H9 (cell line): Measurements from ENCODE around the gene PPP1R13B. TPM values are rescaled to one million over a fixed set of nuclear protein-coding genes. Genes with fewer than 3 reads are reported as not detected.

Source experiments
- DNase-seq: peaks from one replicate; pipeline ENCODE4 v3.0.0-alpha.2; 2017
- H2AFZ ChIP-seq: one replicate; pipeline ENCODE4 v1.6.1; 2013; ENCODE audit warnings: mild to moderate bottlenecking, low read length, control low read depth, moderate library complexity
- H2AK5ac ChIP-seq: 2 replicates; pipeline ENCODE4 v1.6.1; 2013; ENCODE audit warnings: low read length, control low read depth, mixed read lengths; ENCODE audit not compliant: insufficient read length
- H2BK120ac ChIP-seq: one replicate; pipeline ENCODE4 v1.6.1; 2013; ENCODE audit warnings: low read depth, mild to moderate bottlenecking, low read length, control low read depth, inconsistent platforms; ENCODE audit not compliant: poor library complexity, severe bottlenecking
- H2BK12ac ChIP-seq: 2 replicates; pipeline ENCODE4 v1.6.1; 2013; ENCODE audit warnings: low read length, control low read depth, mixed read lengths, low read depth; ENCODE audit not compliant: insufficient read length
- H2BK15ac ChIP-seq: 2 replicates; pipeline ENCODE4 v1.6.1; 2013; ENCODE audit warnings: low read depth, low read length, control low read depth
- H2BK20ac ChIP-seq: one replicate; pipeline ENCODE4 v1.6.1; 2013; ENCODE audit warnings: low read depth, mild to moderate bottlenecking, low read length, control low read depth, inconsistent platforms; ENCODE audit not compliant: poor library complexity, severe bottlenecking
- H2BK5ac ChIP-seq: 2 replicates; pipeline ENCODE4 v1.6.1; 2013; ENCODE audit warnings: low read length, control low read depth, mixed read lengths; ENCODE audit not compliant: insufficient read length
- H3K14ac ChIP-seq: 2 replicates; pipeline ENCODE4 v1.6.1; 2013; ENCODE audit warnings: low read length, control low read depth; ENCODE audit not compliant: insufficient read depth
- H3K18ac ChIP-seq: 2 replicates; pipeline ENCODE4 v1.6.1; 2013; ENCODE audit warnings: low read depth, mild to moderate bottlenecking, mixed read lengths, low read length, control low read depth; ENCODE audit not compliant: insufficient read length
- H3K23ac ChIP-seq: 2 replicates; pipeline ENCODE4 v1.6.1; 2013; ENCODE audit warnings: low read length, control low read depth, mixed read lengths, low read depth; ENCODE audit not compliant: insufficient read length
- H3K23me2 ChIP-seq: 2 replicates; pipeline ENCODE4 v1.6.1; 2013; ENCODE audit warnings: low read depth, mild to moderate bottlenecking, mixed read lengths, low read length, control low read depth; ENCODE audit not compliant: insufficient read length, poor library complexity, severe bottlenecking
- H3K27ac ChIP-seq: 2 replicates; pipeline ENCODE4 v1.5.1; 2013; ENCODE audit warnings: low read length, control low read depth, mixed read lengths, low read depth; ENCODE audit not compliant: insufficient read length
- H3K27me3 ChIP-seq: 2 replicates; pipeline ENCODE4 v1.6.1; 2013; ENCODE audit warnings: low read length, control low read depth, inconsistent platforms; ENCODE audit not compliant: insufficient read depth
- H3K4ac ChIP-seq: 2 replicates; pipeline ENCODE4 v1.6.1; 2013; ENCODE audit warnings: low read depth, mild to moderate bottlenecking, control low read depth, inconsistent platforms, low read length, moderate library complexity
- H3K4me1 ChIP-seq: 2 replicates; pipeline ENCODE4 v1.6.1; 2013; ENCODE audit warnings: low read length, control low read depth, inconsistent platforms; ENCODE audit not compliant: insufficient read depth
- H3K4me2 ChIP-seq: 2 replicates; pipeline ENCODE4 v1.6.1; 2013; ENCODE audit warnings: low read length, control low read depth, mixed read lengths; ENCODE audit not compliant: insufficient read length, insufficient read depth
- H3K56ac ChIP-seq: 2 replicates; pipeline ENCODE4 v1.6.1; 2013; ENCODE audit warnings: low read depth, mild to moderate bottlenecking, mixed read lengths, low read length, control low read depth; ENCODE audit not compliant: insufficient read length
- H3K79me1 ChIP-seq: 2 replicates; pipeline ENCODE4 v1.6.1; 2013; ENCODE audit warnings: low read depth, mild to moderate bottlenecking, moderate library complexity, low read length, control low read depth, inconsistent platforms; ENCODE audit not compliant: insufficient read depth, poor library complexity, severe bottlenecking
- H3K79me2 ChIP-seq: 2 replicates; pipeline ENCODE4 v1.6.1; 2013; ENCODE audit warnings: low read length, control low read depth, inconsistent platforms; ENCODE audit not compliant: insufficient read depth
- H3K9ac ChIP-seq: 2 replicates; pipeline ENCODE4 v1.6.1; 2013; ENCODE audit warnings: low read length, control low read depth, mixed read lengths; ENCODE audit not compliant: insufficient read length; ENCODE audit errors: extremely low read depth
- H3K9me3 ChIP-seq: one replicate; pipeline ENCODE4 v1.6.1; 2013; ENCODE audit warnings: low read depth, low read length, inconsistent platforms; ENCODE audit not compliant: control insufficient read depth
- H3T11ph ChIP-seq: one replicate; pipeline ENCODE4 v1.6.1; 2013; ENCODE audit warnings: mild to moderate bottlenecking, low read length, control low read depth, inconsistent platforms
- H4K20me1 ChIP-seq: one replicate; pipeline ENCODE4 v1.6.1; 2013; ENCODE audit not compliant: control insufficient read depth, insufficient read length, insufficient read depth
- H4K5ac ChIP-seq: 2 replicates; pipeline ENCODE4 v1.6.1; 2013; ENCODE audit warnings: low read depth, mild to moderate bottlenecking, mixed read lengths, low read length, control low read depth; ENCODE audit not compliant: insufficient read length
- H4K8ac ChIP-seq: replicated peaks from 2 replicates; pipeline ENCODE4 v1.6.1; 2013; ENCODE audit warnings: low read length, control low read depth, mixed read lengths, low read depth; ENCODE audit not compliant: insufficient read length
- H4K91ac ChIP-seq: 2 replicates; pipeline ENCODE4 v1.6.1; 2013; ENCODE audit warnings: low read depth, mild to moderate bottlenecking, moderate library complexity, mixed read lengths, low read length, control low read depth; ENCODE audit not compliant: insufficient read length
- H3K27ac Mint-ChIP-seq, 3 experiments: 2 replicates in 2 of 3; 3 replicates in 1 of 3; pipeline ENCODE4 v1.8.0; 2020 to 2021; ENCODE audit warnings: mixed read lengths in 3 of 3, mild to moderate bottlenecking in 1 of 3, moderate library complexity in 1 of 3
- H3K27me3 Mint-ChIP-seq: 2 replicates; pipeline ENCODE4 v1.8.0; 2021; ENCODE audit warnings: low read depth, mild to moderate bottlenecking, moderate library complexity, mixed read lengths
- H3K36me3 Mint-ChIP-seq, 3 experiments: 2 replicates in 2 of 3; 3 replicates in 1 of 3; pipeline ENCODE4 v1.8.0; 2020 to 2021; ENCODE audit warnings: low read depth in 3 of 3, mixed read lengths in 3 of 3; ENCODE audit not compliant: insufficient read depth in 1 of 3
- H3K4me1 Mint-ChIP-seq, 2 experiments: 2 replicates each; pipeline ENCODE4 v1.8.0; 2020; ENCODE audit warnings: mixed read lengths in 2 of 2
- H3K4me3 Mint-ChIP-seq, 2 experiments: 2 replicates in 1 of 2; 3 replicates in 1 of 2; pipeline ENCODE4 v1.8.0; 2020 to 2021; ENCODE audit warnings: mild to moderate bottlenecking in 2 of 2, mixed read lengths in 2 of 2, moderate library complexity in 1 of 2
- H3K9me3 Mint-ChIP-seq, 2 experiments: 2 replicates in 1 of 2; 3 replicates in 1 of 2; pipeline ENCODE4 v1.8.0; 2020; ENCODE audit warnings: mild to moderate bottlenecking in 2 of 2, mixed read lengths in 2 of 2, moderate library complexity in 1 of 2
- WGBS: extraction: QIAGEN DNeasy Blood & Tissue Kit; methylation state at CpG from one replicate; pipeline ENCODE4 v1.1.7; 2013; ENCODE audit warnings: missing lambda C conversion rate, low lambda C conversion rate, mixed read lengths; ENCODE audit not compliant: insufficient read length; ENCODE audit errors: extremely low coverage; 5-methylcytosine and 5-hydroxymethylcytosine counted together
- total RNA-seq: library from RNA; stranded (reverse); gene quantifications from 2 replicates; pipeline ENCODE4 v1.2.1, GENCODE V29; 2021
- TF ChIP-seq, protein P1 (sequence below): fragments of 200-600 bp; sonication (generic); conservative IDR thresholded peaks from 3 replicates; pipeline ENCODE4 v1.8.0; 2021; ENCODE audit warnings: antibody characterized with exemption, mild to moderate bottlenecking

The PPP1R13B gene
- total RNA-seq, 1 experiment from 2014 or later = 6.0 TPM

DNA sequence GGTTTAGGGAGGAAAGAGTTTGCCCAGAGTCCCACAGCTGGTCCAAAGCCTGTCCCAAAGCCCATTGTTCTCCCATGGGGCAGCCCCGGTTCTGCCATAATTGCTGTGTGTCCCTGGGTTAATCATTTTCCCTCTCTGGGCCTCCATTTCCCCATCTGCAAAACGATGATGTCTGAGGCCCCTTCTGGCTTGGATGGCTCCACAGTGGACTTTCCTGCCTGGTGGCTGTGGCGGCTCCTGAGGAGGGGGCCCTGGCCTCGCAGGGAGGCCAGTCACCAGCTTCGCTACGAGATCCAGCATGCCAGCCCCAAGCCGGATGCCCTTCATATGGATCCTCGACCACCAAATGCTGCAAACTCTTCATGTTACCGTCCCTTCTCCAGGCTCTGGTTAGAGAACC lies 37.5 kb upstream of the PPP1R13B start:
- no peak for DNase-seq
- Mint-ChIP-seq H3K27me3 (peaks cover 5% of the 10 kb centered on the region; the same call in 1 of the 2 replicates), H3K4me1 (peaks cover 20 to 35% of the 10 kb centered on the region in 2 experiments), H3K27ac (no peak overlapping the region), H3K4me3 (no peak overlapping the region), H3K9me3 (no peaks in the 10 kb centered on the region), H3K36me3 (no peaks in the 10 kb centered on the region)
- no peaks in the 10 kb centered on the region for H3K79me2 ChIP-seq
- H3K18ac ChIP-seq = no peak overlapping the region
- H2BK120ac ChIP-seq = no peak overlapping the region
- H3K9ac ChIP-seq = no peak overlapping the region
- no peaks in the 10 kb centered on the region for H3K27me3 ChIP-seq
- no peak overlapping the region for H2BK5ac ChIP-seq
- H2AK5ac ChIP-seq = no peak overlapping the region
- no peaks in the 10 kb centered on the region for H3K23me2 ChIP-seq
- no peak overlapping the region for H4K91ac ChIP-seq
- H3K27ac ChIP-seq = no peak overlapping the region
- H3K79me1 ChIP-seq = no peaks in the 10 kb centered on the region
- H3K4me1 ChIP-seq = peaks cover under 1% of the 10 kb centered on the region; the same call in 1 of the 2 replicates
- no CpG with 5 or more reads among the region's 9 CpGs for WGBS
- no peak overlapping the region for H3K23ac ChIP-seq
- H2BK12ac ChIP-seq = no peak overlapping the region
- H3T11ph ChIP-seq = no peak overlapping the region
- H4K8ac ChIP-seq = no peak overlapping the region
- H2AFZ ChIP-seq = no peak overlapping the region
- H3K4ac ChIP-seq = no peak overlapping the region
- H4K5ac ChIP-seq = no peak overlapping the region
- TF ChIP-seq, protein P1, sequence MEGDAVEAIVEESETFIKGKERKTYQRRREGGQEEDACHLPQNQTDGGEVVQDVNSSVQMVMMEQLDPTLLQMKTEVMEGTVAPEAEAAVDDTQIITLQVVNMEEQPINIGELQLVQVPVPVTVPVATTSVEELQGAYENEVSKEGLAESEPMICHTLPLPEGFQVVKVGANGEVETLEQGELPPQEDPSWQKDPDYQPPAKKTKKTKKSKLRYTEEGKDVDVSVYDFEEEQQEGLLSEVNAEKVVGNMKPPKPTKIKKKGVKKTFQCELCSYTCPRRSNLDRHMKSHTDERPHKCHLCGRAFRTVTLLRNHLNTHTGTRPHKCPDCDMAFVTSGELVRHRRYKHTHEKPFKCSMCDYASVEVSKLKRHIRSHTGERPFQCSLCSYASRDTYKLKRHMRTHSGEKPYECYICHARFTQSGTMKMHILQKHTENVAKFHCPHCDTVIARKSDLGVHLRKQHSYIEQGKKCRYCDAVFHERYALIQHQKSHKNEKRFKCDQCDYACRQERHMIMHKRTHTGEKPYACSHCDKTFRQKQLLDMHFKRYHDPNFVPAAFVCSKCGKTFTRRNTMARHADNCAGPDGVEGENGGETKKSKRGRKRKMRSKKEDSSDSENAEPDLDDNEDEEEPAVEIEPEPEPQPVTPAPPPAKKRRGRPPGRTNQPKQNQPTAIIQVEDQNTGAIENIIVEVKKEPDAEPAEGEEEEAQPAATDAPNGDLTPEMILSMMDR = no peak
- H3K56ac ChIP-seq = no peak overlapping the region
- no peaks in the 10 kb centered on the region for H4K20me1 ChIP-seq
- H2BK15ac ChIP-seq = no peak overlapping the region
- H3K4me2 ChIP-seq = no peak overlapping the region
- H3K14ac ChIP-seq = no peak overlapping the region
- no peaks in the 10 kb centered on the region for H3K9me3 ChIP-seq
- no peak overlapping the region for H2BK20ac ChIP-seq
